ENCODE results near the gene ABCA7. TPM values are rescaled to one million over a fixed set of nuclear protein-coding genes. Genes with fewer than 3 reads are reported as not detected.

Gene ABCA7
- total RNA-seq, 1 experiment from 2014 or later: 40.3 TPM

DNA sequence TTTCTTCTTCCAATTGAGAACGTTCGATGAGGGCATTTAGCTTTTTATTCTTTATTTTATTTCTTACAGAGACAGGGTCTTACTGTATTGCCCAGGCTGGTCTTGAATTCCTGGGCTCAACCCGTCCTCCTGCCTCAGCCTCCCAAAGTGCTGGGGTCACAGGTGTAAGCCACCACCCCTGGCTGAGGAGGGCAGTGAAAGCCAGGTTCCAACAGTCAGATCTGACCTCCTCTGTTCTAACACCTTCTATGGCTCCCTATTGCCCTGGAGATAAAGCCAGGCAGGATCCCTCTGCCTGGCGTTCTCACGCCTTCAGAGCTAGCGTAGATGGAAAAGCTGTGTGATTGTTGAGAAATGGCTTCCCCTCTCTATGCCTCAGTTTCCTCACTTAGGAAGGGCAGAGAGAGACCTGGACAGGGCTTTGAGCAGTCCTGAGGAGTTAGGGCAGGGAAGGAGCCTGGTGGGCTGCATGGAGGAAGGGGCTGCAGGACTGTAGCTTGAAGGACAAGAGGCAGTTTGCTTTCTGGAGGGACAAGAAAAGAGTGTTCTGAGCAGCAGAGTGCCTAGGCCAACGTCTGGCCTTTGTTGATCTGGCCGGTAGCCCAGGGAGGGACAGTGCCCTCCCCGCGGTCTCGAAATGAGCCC lies 32.6 kb downstream of the ABCA7 start:
- TF ChIP-seq GTF2I (CRISPR knock-in tag; conservative IDR thresholded peaks at IDR 0.05) (peak; percentile 88), ZNF121 (CRISPR knock-in tag; IDR thresholded peaks at IDR 0.05) (peak; percentile 94)
- TF ChIP-seq, protein P1, sequence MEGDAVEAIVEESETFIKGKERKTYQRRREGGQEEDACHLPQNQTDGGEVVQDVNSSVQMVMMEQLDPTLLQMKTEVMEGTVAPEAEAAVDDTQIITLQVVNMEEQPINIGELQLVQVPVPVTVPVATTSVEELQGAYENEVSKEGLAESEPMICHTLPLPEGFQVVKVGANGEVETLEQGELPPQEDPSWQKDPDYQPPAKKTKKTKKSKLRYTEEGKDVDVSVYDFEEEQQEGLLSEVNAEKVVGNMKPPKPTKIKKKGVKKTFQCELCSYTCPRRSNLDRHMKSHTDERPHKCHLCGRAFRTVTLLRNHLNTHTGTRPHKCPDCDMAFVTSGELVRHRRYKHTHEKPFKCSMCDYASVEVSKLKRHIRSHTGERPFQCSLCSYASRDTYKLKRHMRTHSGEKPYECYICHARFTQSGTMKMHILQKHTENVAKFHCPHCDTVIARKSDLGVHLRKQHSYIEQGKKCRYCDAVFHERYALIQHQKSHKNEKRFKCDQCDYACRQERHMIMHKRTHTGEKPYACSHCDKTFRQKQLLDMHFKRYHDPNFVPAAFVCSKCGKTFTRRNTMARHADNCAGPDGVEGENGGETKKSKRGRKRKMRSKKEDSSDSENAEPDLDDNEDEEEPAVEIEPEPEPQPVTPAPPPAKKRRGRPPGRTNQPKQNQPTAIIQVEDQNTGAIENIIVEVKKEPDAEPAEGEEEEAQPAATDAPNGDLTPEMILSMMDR (IDR thresholded peaks at IDR 0.05): no peak
- ATAC-seq: no peak
- DNase-seq (ENCODE audit: low spot score): no peak
- ChIA-PET CTCF (interaction anchor here (0.7 to 2.6 kb wide), 3 partner anchors 9 to 194 kb away, joined by 3 to 45 read pairs (median 7); no protein-coding TSS in a partner anchor), POLR2A (interaction anchor here (1.0 to 2.4 kb wide), 2 partner anchors 9 to 32 kb away, joined by 3 to 22 read pairs; no protein-coding TSS in a partner anchor)
- Mint-ChIP-seq H3K9me3 (no peaks in the 10 kb centered on the region), H3K4me1 (peaks cover 4% of the 10 kb centered on the region), H3K27ac (no peak overlapping the region), H3K36me3 (peaks cover 9% of the 10 kb centered on the region), H3K27me3 (ENCODE audit: low read depth) (peaks cover 21% of the 10 kb centered on the region), H3K4me3 (peak overlapping the region; percentile 72)

DNA sequence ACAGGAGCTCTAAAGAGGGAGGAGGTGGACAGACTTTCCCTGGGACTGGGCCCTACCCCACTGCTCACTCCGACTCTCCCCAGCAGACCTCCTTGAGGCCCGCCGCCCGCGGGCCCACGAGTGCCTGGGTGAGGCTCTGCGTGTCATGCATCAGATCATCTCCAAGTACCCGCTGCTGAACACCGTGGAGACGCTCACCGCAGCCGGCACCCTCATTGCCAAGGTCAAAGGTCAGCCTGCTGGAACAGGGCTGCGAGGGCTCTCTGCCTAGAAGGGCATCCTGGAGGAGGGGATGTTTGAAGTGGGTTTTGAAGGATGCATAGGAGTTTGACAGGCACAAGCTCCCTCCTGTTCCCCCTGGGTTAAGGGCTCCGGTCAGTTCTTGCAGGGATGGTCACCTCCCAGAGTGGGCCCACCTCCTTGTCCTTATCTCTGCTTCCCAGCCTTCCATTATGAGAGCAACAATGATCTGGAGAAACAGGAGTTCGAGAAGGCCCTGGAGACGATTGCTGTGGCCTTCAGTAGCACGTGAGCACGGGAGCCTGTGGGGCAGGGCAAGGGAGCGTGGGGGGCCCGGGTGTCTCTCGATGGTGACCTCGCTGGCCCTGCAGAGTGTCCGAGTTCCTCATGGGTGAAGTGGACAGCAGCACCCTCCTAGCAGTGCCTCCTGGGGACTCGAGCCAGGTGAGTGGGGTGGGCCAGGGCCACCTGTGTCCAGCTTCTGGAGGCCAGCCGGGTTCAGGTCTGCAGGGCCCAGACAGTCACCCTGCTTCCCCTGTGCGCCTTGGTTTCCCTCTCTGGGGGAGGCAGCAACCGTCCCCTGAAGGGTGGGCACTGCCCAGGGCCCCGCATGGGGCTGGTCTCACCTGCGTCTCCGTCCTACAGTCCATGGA lies 33.4 kb downstream of the ABCA7 start:
- H3K27ac Mint-ChIP-seq: no peak overlapping the region
- H3K4me1 Mint-ChIP-seq: peaks cover 4% of the 10 kb centered on the region
- DNase-seq (ENCODE audit: low spot score): no peak
- ChIA-PET CTCF (interaction anchor here (1.6 kb wide), 1 partner anchor 8 kb away, joined by 6 read pairs; no protein-coding TSS in a partner anchor), POLR2A (no interaction called here)
- H3K27me3 Mint-ChIP-seq (ENCODE audit: low read depth): peaks cover 18% of the 10 kb centered on the region
- H3K9me3 Mint-ChIP-seq: no peaks in the 10 kb centered on the region
- peaks cover 9% of the 10 kb centered on the region for H3K36me3 Mint-ChIP-seq
- no peak overlapping the region for H3K4me3 Mint-ChIP-seq
- no peak for ATAC-seq
- TF ChIP-seq, protein P2, sequence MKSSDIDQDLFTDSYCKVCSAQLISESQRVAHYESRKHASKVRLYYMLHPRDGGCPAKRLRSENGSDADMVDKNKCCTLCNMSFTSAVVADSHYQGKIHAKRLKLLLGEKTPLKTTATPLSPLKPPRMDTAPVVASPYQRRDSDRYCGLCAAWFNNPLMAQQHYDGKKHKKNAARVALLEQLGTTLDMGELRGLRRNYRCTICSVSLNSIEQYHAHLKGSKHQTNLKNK (CRISPR knock-in tag; IDR thresholded peaks at IDR 0.05): no peak
- TF ChIP-seq, protein P3, sequence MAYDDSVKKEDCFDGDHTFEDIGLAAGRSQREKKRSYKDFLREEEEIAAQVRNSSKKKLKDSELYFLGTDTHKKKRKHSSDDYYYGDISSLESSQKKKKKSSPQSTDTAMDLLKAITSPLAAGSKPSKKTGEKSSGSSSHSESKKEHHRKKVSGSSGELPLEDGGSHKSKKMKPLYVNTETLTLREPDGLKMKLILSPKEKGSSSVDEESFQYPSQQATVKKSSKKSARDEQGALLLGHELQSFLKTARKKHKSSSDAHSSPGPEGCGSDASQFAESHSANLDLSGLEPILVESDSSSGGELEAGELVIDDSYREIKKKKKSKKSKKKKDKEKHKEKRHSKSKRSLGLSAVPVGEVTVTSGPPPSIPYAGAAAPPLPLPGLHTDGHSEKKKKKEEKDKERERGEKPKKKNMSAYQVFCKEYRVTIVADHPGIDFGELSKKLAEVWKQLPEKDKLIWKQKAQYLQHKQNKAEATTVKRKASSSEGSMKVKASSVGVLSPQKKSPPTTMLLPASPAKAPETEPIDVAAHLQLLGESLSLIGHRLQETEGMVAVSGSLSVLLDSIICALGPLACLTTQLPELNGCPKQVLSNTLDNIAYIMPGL (CRISPR knock-in tag; IDR thresholded peaks at IDR 0.05): no peak
- TF ChIP-seq PRRX2 (CRISPR knock-in tag; IDR thresholded peaks at IDR 0.05): no peak
- TF ChIP-seq, protein P4, sequence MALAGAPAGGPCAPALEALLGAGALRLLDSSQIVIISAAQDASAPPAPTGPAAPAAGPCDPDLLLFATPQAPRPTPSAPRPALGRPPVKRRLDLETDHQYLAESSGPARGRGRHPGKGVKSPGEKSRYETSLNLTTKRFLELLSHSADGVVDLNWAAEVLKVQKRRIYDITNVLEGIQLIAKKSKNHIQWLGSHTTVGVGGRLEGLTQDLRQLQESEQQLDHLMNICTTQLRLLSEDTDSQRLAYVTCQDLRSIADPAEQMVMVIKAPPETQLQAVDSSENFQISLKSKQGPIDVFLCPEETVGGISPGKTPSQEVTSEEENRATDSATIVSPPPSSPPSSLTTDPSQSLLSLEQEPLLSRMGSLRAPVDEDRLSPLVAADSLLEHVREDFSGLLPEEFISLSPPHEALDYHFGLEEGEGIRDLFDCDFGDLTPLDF (CRISPR knock-in tag; IDR thresholded peaks at IDR 0.05): no peak
- TF ChIP-seq KAT7 (CRISPR knock-in tag; IDR thresholded peaks at IDR 0.05; ENCODE audit: borderline replicate concordance): no peak
- TF ChIP-seq, protein P1 (IDR thresholded peaks at IDR 0.05): no peak
- TF ChIP-seq, protein P5, sequence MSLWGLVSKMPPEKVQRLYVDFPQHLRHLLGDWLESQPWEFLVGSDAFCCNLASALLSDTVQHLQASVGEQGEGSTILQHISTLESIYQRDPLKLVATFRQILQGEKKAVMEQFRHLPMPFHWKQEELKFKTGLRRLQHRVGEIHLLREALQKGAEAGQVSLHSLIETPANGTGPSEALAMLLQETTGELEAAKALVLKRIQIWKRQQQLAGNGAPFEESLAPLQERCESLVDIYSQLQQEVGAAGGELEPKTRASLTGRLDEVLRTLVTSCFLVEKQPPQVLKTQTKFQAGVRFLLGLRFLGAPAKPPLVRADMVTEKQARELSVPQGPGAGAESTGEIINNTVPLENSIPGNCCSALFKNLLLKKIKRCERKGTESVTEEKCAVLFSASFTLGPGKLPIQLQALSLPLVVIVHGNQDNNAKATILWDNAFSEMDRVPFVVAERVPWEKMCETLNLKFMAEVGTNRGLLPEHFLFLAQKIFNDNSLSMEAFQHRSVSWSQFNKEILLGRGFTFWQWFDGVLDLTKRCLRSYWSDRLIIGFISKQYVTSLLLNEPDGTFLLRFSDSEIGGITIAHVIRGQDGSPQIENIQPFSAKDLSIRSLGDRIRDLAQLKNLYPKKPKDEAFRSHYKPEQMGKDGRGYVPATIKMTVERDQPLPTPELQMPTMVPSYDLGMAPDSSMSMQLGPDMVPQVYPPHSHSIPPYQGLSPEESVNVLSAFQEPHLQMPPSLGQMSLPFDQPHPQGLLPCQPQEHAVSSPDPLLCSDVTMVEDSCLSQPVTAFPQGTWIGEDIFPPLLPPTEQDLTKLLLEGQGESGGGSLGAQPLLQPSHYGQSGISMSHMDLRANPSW (CRISPR knock-in tag; conservative IDR thresholded peaks at IDR 0.05; ENCODE audit: low read depth): no peak
